ENCODE measurements around the gene OSBP. TPM values are rescaled to one million over a fixed set of nuclear protein-coding genes. Genes with fewer than 3 reads are reported as not detected.

The OSBP gene
- total RNA-seq, 1 experiment from 2014 or later, result 58.6 TPM

GRCh38 chr11:59654893-59655292 is 39.3 kb upstream of the OSBP start:
- Mint-ChIP-seq H3K9me3 (ENCODE audit: low read depth, unreplicated experiment) (no peaks in the 10 kb centered on the region), H3K36me3 (ENCODE audit: insufficient read depth, unreplicated experiment) (peaks cover 70% of the 10 kb centered on the region), H3K4me1 (ENCODE audit: low read depth, unreplicated experiment) (peaks cover 2% of the 10 kb centered on the region), H3K27me3 (ENCODE audit: unreplicated experiment) (no peaks in the 10 kb centered on the region), H3K27ac (ENCODE audit: unreplicated experiment) (no peak overlapping the region), H3K4me3 (ENCODE audit: low read depth, unreplicated experiment) (no peak overlapping the region)
- CTCF ChIA-PET, result no interaction called here
- DNase-seq, result no peak
- intact Hi-C loops (cut with micrococcal nuclease; ENCODE audit: unreplicated experiment), result no loop called here
- BruUV-seq (replicated peaks), result no TSS peak
- no peak for TF ChIP-seq CTCF (IDR thresholded peaks at IDR 0.05; ENCODE audit: unreplicated experiment)

- Mint-ChIP-seq H3K36me3 (ENCODE audit: insufficient read depth, unreplicated experiment) (peaks cover 73% of the 10 kb centered on the region), H3K4me1 (ENCODE audit: low read depth, unreplicated experiment) (no peaks in the 10 kb centered on the region), H3K27ac (ENCODE audit: unreplicated experiment) (no peak overlapping the region), H3K9me3 (ENCODE audit: low read depth, unreplicated experiment) (no peaks in the 10 kb centered on the region), H3K4me3 (ENCODE audit: low read depth, unreplicated experiment) (no peak overlapping the region), H3K27me3 (ENCODE audit: unreplicated experiment) (no peaks in the 10 kb centered on the region)
- no peak for TF ChIP-seq CTCF (IDR thresholded peaks at IDR 0.05; ENCODE audit: unreplicated experiment)
- no peak for DNase-seq
- CTCF ChIA-PET, result no interaction called here
- BruUV-seq (replicated peaks), result no TSS peak
- intact Hi-C loops (cut with micrococcal nuclease; ENCODE audit: unreplicated experiment), result loop anchor here (5.0 kb wide), 1 partner anchor 155 kb away; no protein-coding TSS in a partner anchor
These were observed 31.8 kb upstream of the OSBP start for GRCh38 chr11:59647245-59647980.

GRCh38 chr11:59644528-59644927 is 29.0 kb upstream of the OSBP start:
- CTCF ChIA-PET, result no interaction called here
- no peak overlapping the region for H3K4me3 Mint-ChIP-seq (ENCODE audit: low read depth, unreplicated experiment)
- BruUV-seq (replicated peaks), result no TSS peak
- no peak for TF ChIP-seq CTCF (IDR thresholded peaks at IDR 0.05; ENCODE audit: unreplicated experiment)
- H3K27ac Mint-ChIP-seq (ENCODE audit: unreplicated experiment), result no peak overlapping the region
- H3K9me3 Mint-ChIP-seq (ENCODE audit: low read depth, unreplicated experiment), result no peaks in the 10 kb centered on the region
- no peaks in the 10 kb centered on the region for H3K27me3 Mint-ChIP-seq (ENCODE audit: unreplicated experiment)
- H3K36me3 Mint-ChIP-seq (ENCODE audit: insufficient read depth, unreplicated experiment), result peaks cover 71% of the 10 kb centered on the region
- H3K4me1 Mint-ChIP-seq (ENCODE audit: low read depth, unreplicated experiment), result no peaks in the 10 kb centered on the region
- no peak for DNase-seq
- intact Hi-C loops (cut with micrococcal nuclease; ENCODE audit: unreplicated experiment), result no loop called here

- Mint-ChIP-seq H3K4me1 (ENCODE audit: low read depth, unreplicated experiment) (no peaks in the 10 kb centered on the region), H3K27me3 (ENCODE audit: unreplicated experiment) (no peaks in the 10 kb centered on the region), H3K27ac (ENCODE audit: unreplicated experiment) (no peak overlapping the region), H3K36me3 (ENCODE audit: insufficient read depth, unreplicated experiment) (peaks cover 71% of the 10 kb centered on the region), H3K4me3 (ENCODE audit: low read depth, unreplicated experiment) (no peak overlapping the region), H3K9me3 (ENCODE audit: low read depth, unreplicated experiment) (no peaks in the 10 kb centered on the region)
- TF ChIP-seq CTCF (IDR thresholded peaks at IDR 0.05; ENCODE audit: unreplicated experiment), result no peak
- CTCF ChIA-PET, result no interaction called here
- no TSS peak for BruUV-seq (replicated peaks)
- DNase-seq, result no peak
- intact Hi-C loops (cut with micrococcal nuclease; ENCODE audit: unreplicated experiment), result no loop called here
These were observed 27.8 kb upstream of the OSBP start for GRCh38 chr11:59643390-59643789.
